GM12864 (cell line): Measurements from ENCODE around the gene MYH7.
"Not testable (repeated sequence)": the region's sequence is repeated elsewhere in the genome, so short reads cannot be mapped to it uniquely, and the experiment has no call there.

Experiments used
- DNase-seq: peaks from one replicate; pipeline ENCODE4 v3.0.0-alpha.2; 2011; ENCODE audit warnings: low read depth
- H3K4me3 ChIP-seq: 2 replicates; pipeline ENCODE4 v1.5.1; 2011; ENCODE audit warnings: mild to moderate bottlenecking, low read depth, low read length, control low read depth
- CTCF ChIP-seq: IDR thresholded peaks from 2 replicates; pipeline ENCODE4 v1.5.1; 2011; ENCODE audit warnings: low read depth, mild to moderate bottlenecking, moderate library complexity, low read length, control low read depth, inconsistent platforms; ENCODE audit errors: missing control alignments

The MYH7 gene

DNA sequence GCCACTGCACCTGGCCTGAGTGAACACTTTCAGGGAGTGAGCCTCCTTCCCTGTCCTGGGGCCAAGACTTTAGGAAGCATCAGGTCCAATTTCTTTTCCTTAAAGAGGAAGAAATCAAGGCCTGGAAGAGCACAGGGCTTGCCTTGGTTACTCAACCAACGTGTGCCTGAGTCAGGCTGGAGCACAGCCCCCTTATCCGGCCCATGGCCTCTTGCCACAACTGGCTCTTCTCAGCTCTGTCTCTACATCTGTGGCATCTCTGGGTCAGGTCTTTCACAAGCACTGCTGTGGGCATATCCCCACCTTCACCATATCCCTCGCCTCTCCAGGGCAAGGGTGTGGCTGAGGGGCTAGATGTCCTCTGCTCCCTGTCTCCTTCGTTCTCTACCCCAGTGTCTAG lies 34.2 kb downstream of the MYH7 start:
- no peak for DNase-seq
- TF ChIP-seq CTCF, result no peak

DNA sequence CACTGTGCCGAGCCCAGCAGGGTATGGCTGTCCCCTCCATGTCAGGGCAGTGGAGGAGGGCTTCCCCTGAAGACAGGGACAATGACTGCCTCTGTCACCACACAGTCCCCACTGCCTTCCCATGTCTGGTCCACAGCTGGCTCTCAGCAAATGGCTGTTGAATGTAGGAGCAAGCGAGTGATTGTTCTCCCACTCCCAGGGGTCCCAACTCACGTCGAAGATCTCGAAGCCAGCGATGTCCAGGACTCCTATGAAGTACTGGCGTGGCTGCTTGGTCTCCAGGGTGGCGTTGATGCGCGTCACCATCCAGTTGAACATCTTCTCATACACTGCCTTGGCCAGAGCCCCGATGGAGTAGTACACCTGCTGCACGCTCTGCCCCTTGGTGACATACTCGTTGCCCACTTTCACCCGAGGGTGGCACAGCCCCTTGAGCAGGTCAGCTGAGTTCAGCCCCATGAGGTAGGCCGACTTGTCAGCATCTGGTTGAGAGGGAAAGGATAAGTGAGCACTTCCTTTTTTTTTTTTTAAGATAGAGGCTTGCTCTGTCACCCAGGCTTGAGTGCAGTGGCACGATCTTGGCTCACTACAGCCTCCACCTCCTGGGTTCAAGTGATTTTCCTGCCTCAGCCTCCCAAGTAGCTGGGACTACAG lies 34.8 kb downstream of the MYH7 start:
- DNase-seq, H3K4me3 ChIP-seq: not testable (repeated sequence)

More for the DNA sequence above, 34.2 kb downstream of the MYH7 start:
- no peak overlapping the region for H3K4me3 ChIP-seq

DNA sequence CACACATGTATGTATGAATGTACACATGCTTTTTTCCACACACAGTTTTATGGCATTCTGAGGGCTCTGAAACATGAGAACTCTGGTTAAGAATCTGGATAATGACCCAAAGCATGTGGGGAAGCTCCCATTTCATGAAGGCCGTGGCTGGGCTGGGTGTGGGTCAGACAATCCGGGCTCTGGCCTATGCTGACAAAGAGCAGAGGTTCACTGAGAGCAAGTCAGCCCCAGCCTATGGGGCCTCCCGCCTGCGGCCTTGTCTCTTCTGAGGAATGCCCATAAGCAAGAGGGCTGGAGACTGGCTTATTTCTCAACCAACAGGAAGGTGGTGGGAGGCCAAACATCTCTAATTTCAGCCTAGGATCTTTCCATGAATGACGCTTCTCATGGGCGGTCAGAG lies 35.9 kb downstream of the MYH7 start:
- no peak for DNase-seq
- TF ChIP-seq CTCF, result no peak
- no peak overlapping the region for H3K4me3 ChIP-seq

- TF ChIP-seq CTCF, result no peak
- DNase-seq, result no peak
- no peak overlapping the region for H3K4me3 ChIP-seq
Measured at GRCh38 chr14:23399136-23399535, 36.3 kb downstream of the MYH7 start.

DNA sequence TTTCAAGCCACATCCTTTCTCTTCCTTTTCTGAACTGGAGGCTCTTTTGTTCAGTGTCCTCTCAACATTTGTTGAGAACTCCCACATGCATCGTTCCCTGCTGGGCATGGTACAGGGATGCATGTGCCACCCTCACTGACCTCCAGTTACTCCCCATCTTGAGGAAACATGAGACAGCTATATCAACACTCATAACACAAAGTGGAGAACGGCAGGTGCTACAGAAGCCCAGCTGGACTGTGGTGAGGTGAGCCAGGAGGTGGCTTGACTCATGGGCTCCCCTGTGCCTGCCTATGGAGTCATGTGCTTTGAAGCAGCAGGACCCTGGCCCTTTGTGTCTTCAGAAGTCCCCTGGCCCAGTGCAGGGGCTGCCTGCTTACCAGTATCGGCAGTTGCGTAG lies 37.1 kb downstream of the MYH7 start:
- TF ChIP-seq CTCF, result no peak
- H3K4me3 ChIP-seq, result no peak overlapping the region
- no peak for DNase-seq

DNA sequence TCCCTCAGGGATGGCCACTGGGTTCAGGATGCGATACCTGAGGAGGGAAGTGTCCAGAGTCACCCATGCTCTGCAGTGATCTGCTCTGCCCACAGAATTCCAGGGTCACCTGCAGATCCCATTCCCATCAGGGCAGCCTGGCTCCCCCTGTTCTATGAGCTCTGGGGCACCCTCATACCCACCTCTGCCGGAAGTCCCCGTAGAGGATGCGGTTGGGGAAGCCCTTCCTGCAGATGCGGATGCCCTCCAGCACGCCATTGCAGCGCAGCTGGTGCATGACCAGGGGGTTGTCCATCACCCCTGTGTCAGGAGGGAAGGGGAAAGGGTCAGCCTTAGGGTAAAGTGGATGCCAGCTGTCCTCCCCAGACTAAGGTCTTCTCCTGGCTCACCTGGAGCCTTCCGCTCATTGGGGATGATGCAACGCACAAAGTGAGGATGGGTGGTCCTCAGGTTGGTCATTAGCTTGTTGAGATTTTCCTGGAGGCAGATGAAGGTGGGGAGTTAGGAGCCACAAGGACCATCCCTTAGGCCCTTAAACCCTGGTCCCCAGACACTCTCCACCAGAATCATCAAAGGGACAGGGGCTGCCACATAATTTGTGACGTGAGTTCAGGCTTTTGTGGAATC lies 38.6 kb downstream of the MYH7 start:
- H3K4me3 ChIP-seq, result no peak overlapping the region
- TF ChIP-seq CTCF, result no peak
- DNase-seq, result no peak

GRCh38 chr14:23396126-23396525 lies 39.3 kb downstream of the MYH7 start:
- no peak for TF ChIP-seq CTCF
- DNase-seq, result no peak
- H3K4me3 ChIP-seq, result no peak overlapping the region
